ENCODE measurements around the gene BRINP3.

GRCh38 chr1:190377991-190378390, 99.7 kb downstream of the BRINP3 start:
- TF ChIP-seq CTCF (IDR thresholded peaks at IDR 0.05; ENCODE audit: insufficient read depth, low read depth, low read length) = no peak
- no peak for TF ChIP-seq EZH2 (IDR thresholded peaks at IDR 0.05; ENCODE audit: insufficient read depth, low read length)

All from astrocyte (in vitro differentiated cells and primary cell).